GM12891 (cell line): ENCODE data around the gene PCDHGB2.

Experiments
- POLR2A ChIP-seq: IDR thresholded peaks from 2 replicates; pipeline ENCODE4 v1.6.1; 2011; ENCODE audit warnings: low read depth, low read length, control low read depth
- POLR2AphosphoS5 ChIP-seq: IDR thresholded peaks from 2 replicates; pipeline ENCODE4 v1.6.1; 2011; ENCODE audit warnings: low read depth, low read length, control low read depth
- POU2F2 ChIP-seq: IDR thresholded peaks from 2 replicates; pipeline ENCODE4 v1.6.1; 2011; ENCODE audit warnings: low read depth, mild to moderate bottlenecking, control low read depth, low read length, moderate library complexity
- SPI1 ChIP-seq: IDR thresholded peaks from 2 replicates; pipeline ENCODE4 v1.6.1; 2011; ENCODE audit warnings: low read depth, low read length, control low read depth
- TAF1 ChIP-seq: IDR thresholded peaks from 2 replicates; pipeline ENCODE4 v1.6.1; 2011; ENCODE audit warnings: low read depth, low read length, control low read depth

GRCh38 chr5:141345327-141345726, 14.5 kb upstream of the PCDHGB2 start:
- TF ChIP-seq POU2F2: no peak
- TF ChIP-seq POLR2AphosphoS5: no peak
- TF ChIP-seq POLR2A: no peak
- no peak for TF ChIP-seq SPI1
- TF ChIP-seq TAF1: no peak
